GM19238 (cell line): ENCODE results near the gene MYEF2.

Experiments used
- DNase-seq: peaks from one replicate; pipeline ENCODE4 v3.0.0; 2011; ENCODE audit warnings: low spot score; ENCODE audit not compliant: insufficient read length

The MYEF2 gene

DNA sequence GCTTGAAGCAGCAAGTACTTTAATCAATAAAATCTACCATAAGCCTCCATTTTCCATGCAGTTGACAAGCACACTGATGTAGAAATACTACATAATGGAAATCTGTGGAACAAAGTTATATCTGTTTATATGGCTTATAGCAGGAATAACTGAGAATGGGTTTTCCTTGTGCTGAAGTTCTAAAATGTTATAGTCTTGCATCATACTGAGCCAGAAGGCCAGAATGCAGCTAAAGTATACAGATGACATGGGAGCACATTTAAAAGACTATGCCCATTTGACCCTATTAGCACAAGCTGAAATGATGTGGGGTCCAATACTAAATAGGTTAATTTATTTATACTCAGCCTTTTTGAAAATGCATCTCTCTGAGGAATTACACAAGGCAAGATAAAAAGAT lies 32.2 kb downstream of the MYEF2 start:
- DNase-seq = no peak

DNA sequence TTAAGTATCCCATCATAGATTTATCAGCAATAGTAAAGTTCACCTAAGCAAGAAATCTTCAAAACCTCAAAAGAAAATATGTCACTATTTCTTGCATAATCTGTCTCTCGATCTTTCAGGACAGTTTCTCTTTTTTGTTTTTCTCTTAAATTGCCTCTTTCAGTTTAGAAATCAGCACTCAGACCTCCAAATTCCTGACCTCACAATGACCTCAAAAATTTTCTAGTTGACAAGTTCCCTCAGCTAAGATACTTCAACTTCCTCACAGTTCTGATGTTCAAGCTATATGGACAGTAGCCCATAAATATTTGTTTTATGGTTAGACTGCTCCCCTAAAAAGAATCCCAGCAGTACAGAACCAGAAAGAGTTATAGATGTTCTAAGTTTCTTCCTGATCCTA lies 33.2 kb downstream of the MYEF2 start:
- DNase-seq = no peak

DNA sequence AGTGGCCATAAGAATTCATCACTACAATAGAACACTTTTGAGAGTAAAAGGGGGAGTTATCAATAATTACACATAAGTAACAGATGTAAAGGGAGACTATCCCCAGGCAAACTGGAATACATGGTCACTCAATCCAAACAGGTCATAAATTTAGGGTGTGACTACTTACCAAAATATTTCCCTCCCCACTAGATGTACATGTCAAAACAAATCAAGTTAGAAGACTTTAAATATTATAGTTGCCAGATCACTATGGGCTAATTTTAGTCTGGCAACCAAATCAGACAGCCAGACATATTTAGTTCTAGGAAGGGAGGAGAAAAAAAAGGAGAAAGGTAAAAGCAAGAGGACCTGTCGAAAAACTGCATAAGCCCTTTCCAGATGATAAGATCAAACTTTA lies 34.2 kb downstream of the MYEF2 start:
- DNase-seq = no peak

GRCh38 chr15:48132874-48133273 lies 45.2 kb downstream of the MYEF2 start:
- no peak for DNase-seq

- DNase-seq = no peak
Measured at GRCh38 chr15:48131324-48131723, 46.8 kb downstream of the MYEF2 start.

- DNase-seq = no peak
Measured at GRCh38 chr15:48126667-48127355, 51.3 kb downstream of the MYEF2 start.

DNA sequence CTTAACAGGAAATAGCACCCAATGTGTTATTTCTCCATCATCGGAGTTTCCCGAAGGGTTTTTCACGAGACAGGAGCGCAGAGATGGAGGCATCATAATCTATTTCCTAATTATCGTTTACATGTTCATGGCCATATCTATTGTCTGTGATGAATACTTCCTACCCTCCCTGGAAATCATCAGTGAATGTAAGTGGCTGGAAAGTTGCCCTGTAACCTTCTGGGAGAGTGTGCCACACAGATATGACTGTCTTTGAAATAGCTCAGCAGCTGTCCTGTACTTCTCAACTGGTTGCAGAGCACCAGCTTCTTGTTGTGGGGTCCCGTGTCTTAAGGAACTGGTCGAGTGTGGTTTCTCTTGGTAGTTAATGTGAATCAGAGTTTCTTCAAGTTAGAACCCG lies 56.2 kb downstream of the MYEF2 start:
- no peak for DNase-seq

GRCh38 chr15:48120745-48121144 lies 57.4 kb downstream of the MYEF2 start, which contains the start of gene SLC24A5:
Gene SLC24A5 (plus strand): TSS chr15:48120990. CDS start chr15:48121045, 55 bp downstream.
- no peak for DNase-seq

DNA sequence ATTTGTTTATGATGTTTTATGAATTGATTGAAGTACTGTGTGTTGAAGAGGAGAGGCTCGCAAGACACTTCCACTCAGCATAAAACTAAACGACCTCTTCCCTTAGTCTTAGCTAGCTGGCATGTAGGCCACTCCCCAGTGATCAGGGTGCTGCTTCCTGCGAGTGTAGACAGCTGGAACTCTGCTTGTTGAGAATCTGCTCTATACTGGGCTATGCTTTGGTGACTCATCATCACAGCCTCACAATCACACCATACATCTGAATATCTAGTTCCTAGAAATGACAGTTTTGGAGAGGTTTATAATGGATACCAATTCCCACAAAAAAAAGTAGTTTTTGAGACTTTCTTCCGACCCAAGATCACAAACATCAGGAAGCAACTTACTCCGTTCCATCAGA lies 58.8 kb downstream of the MYEF2 start:
- no peak for DNase-seq

GRCh38 chr15:48112242-48112641 lies 65.9 kb downstream of the MYEF2 start:
- DNase-seq = no peak

DNA sequence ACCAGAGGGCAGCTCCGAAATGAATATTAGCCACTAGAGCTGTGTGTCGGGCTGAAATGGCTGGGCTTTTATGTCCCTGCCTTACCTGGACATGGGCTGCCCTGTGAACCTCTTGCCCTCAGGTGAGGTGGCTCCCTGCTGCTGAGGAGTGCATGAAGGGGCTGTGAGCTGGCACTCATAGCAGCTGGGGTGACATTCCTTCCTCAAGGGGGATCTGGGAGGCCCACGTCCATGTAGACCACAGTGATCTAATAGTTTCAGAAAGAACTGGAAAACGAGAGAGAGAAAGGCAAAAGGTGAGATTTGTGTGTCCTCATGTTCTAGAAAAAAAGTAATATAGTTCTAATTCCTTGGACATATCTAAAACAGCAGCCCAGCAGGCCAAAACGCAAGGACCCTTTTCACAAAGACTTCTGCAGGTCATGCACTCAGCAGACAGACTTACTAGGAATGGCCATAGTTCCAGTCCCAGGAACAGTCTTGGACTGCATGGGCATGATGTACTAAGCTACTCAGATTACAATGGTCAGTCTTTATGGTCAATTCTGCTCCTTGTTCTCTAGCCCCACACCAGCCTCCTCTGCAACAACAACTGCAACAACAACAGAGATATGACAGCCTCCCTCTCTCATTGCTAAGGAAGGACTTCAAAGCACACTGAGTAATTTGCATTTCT lies 68.1 kb downstream of the MYEF2 start:
- no peak for DNase-seq

DNA sequence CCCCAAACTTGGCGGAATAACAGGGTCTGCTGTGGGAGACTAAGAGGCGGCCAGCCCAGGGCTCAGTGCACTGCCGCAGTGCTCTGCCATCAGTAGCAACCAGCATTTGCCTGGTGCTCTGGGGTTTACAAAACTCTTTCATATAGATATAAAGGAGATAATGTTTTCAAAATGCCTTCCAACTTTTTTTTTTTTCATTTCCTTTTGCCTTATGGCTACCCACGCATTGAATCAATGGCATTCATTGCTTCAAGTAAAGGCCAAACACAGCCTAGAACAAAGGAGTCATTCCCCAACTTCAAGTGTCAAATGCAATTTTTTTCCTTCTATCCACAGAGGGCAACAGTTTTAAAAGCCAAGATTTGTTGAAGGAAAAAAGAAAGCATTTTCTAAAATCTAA lies 68.9 kb downstream of the MYEF2 start:
- no peak for DNase-seq

GRCh38 chr15:48105936-48106335 lies 72.2 kb downstream of the MYEF2 start:
- no peak for DNase-seq

DNA sequence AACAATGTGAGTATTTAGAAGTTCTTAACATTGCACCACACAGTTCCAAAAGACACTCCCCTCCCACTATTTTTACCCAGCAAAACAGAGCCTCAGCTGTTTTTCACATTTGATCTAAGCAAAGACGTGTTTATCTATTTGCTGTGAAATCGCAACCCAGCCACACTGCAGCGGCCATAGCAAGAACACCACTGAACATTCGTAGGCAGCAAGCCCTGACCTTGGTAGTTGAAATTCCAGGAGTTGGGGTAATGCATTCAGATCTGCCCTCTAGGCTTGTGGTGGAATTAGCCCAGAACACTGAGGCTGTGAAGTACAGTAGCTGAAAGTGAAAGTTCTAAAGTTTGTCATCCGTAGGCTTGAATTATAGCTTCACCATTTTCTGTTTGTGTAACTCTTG lies 74.4 kb downstream of the MYEF2 start:
- no peak for DNase-seq

DNA sequence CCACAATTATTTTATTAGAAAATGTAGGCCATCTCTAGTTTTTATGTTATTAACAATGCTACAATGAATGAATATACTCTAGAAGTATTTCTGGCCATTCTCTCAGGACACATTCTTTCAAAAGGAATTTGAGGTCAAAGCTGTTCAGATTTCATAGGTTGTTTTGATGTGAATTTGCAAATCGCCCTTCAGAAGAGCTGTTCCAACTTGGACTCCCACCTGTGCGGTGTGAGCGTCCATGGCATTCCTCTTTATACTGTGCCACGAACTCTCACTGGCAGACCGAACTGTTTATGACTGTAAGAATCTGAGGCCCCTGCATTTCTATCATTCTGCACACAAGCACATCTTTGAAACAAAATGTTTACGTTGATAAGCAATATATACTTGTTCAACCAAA lies 75.9 kb downstream of the MYEF2 start:
- no peak for DNase-seq

DNA sequence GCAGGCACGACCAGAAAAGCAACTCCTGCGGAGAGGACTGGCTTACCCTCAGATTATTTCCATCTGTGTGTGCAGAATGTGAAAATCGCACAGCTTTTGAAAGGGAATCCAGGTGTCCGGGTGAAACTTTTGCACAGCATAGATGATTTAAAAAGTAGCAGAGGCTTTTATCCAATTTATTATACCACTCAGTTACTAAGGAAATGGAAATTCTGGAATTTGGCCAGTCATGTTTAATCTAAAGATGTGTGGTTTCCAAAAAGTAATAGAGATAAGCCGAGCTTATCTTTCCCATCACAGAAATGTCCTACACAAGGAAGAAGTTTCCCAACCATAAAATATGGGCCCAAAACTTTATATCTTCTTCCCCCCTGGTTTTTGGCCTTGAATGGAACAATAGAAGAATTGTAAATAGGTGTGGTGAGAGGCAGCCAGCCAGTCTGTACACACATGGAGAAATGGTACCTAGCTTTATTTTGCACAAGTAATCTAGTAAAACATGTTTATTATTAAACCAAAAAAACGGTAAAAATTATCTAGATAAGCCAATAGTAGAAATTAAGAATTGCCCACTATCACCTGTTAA lies 76.6 kb downstream of the MYEF2 start:
- DNase-seq = no peak

GRCh38 chr15:48097264-48097663 lies 80.8 kb downstream of the MYEF2 start:
- no peak for DNase-seq

DNA sequence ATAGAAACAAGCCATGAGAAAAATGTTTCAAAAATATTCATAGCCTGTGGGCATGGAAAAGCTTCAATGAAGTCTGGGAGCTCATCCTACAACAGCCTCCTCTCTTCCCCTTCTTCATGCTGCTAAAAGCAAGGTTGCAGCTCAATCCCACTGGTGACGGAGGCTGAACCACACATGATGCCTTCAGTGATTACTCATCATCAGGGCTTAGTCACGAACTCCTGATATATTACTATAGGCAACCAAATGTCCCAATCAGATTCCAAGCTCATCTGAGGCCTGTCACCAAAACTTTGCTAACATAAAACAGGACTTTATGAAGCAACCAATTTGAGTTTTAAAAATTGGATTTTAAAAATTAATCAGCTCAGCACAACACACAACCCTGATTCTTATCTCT lies 81.3 kb downstream of the MYEF2 start:
- DNase-seq = no peak

GRCh38 chr15:48096355-48096786 lies 81.7 kb downstream of the MYEF2 start:
- no peak for DNase-seq

- DNase-seq = no peak
Measured at GRCh38 chr15:48091522-48091921, 86.6 kb downstream of the MYEF2 start.

DNA sequence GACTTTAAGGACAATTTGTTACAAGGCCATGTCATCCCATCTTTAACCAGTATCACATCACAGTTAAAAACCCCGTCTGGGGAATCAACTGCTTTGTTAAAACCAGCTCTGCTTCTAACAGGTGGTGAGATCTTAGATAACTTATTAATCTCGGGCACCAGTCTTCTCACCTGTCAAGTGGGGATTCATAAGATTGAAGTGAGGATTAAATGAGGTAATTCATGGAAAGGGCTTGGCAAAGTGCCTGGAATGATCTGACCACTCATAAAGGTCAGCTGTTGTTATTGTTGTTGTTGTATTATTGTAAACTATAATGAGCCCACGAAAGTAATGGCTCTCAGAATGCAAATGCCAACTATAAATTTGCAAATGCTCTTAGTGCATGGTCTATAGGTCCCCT lies 87.4 kb downstream of the MYEF2 start:
- no peak for DNase-seq

DNA sequence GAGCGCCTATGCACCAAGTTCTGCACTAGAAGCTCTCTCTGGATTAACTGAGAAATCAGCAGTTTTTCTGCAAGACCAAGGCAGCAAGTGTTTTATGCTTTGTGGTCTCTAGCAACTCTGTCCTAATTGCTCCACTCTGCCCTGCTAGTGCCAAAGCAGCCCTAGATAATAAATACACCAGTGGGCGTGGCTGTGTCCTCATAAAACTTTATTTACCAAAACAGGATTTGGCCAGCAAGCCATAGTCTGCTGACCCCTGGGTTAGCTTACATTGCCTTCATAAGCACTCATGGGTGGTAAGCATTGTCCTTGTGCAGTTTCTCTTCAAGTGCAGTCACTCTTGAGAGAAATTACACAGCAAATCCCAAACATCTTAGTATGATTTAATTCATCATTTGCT lies 88.0 kb downstream of the MYEF2 start:
- DNase-seq = no peak

DNA sequence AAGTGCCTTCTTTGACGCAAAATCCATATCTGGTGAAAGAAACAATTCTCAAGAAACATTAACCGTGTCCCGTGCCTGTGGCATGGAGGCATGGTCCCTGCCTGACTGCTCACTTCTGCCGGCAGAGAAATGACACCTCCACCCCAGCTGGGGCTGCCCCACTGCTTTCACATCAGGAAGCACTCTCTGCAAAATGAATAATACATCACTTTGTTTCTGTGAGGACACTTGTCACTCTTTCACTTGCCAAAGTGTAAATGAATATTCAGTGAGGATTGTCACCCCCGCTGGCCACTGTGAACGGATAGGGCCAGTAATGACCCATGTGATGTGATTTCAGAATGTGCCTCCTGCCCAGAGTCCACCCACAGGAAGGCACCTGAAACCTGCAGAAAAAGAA lies 88.4 kb downstream of the MYEF2 start:
- DNase-seq = no peak
